ENCODE measurements around the gene KRI1. TPM values are rescaled to one million over a fixed set of nuclear protein-coding genes. Genes with fewer than 3 reads are reported as not detected.

KRI1 gene
- polyA plus RNA-seq, 1 of the 3 experiments (the other 2 are of a cell fraction): 26.7 TPM

- Histone ChIP-seq H3K27ac (ENCODE audit: low read depth in 2 of 2, low read length in 1 of 2) (no peak overlapping the region), H3K4me1 (ENCODE audit: control insufficient read depth in 1 of 2, insufficient read depth in 2 of 2, low read depth in 1 of 2, low read length in 1 of 2) (no peaks in the 10 kb centered on the region; a peak in 1 of 4 replicates), H3K9me3 (no peaks in the 10 kb centered on the region), H3K4me2 (no peak overlapping the region), H3K36me3 (replicated peaks in 1 of 2; ENCODE audit: control insufficient read depth in 1 of 2, insufficient read depth in 2 of 2, low read length in 1 of 2) (no peaks in the 10 kb centered on the region), H3K9me2 (no peaks in the 10 kb centered on the region), H3K4me3 (ENCODE audit: low read depth in 2 of 2, low read length in 1 of 2) (no peak overlapping the region), H2AFZ (ENCODE audit: low read depth) (no peak overlapping the region), H3F3A (replicated peaks; ENCODE audit: insufficient read depth) (no peaks in the 10 kb centered on the region), H4K20me1 (ENCODE audit: insufficient read depth) (no peaks in the 10 kb centered on the region), H3K9ac (no peak overlapping the region), H3K79me2 (ENCODE audit: insufficient read depth) (no peaks in the 10 kb centered on the region), H3K27me3 (ENCODE audit: insufficient read depth) (peaks cover 4% of the 10 kb centered on the region; the same call in 1 of the 2 replicates)
- WGBS (ENCODE audit: low lambda C conversion rate): 56% methylated on average over 7 of the region's 7 CpGs
- no peak for TF ChIP-seq CHD2 (IDR thresholded peaks at IDR 0.05; ENCODE audit: low read length, partially characterized antibody)
- no peak for TF ChIP-seq TCF12 (IDR thresholded peaks at IDR 0.05)
- no peak for TF ChIP-seq USF1 (IDR thresholded peaks at IDR 0.05; ENCODE audit: borderline replicate concordance, low read depth)
- TF ChIP-seq MAX (IDR thresholded peaks at IDR 0.05; ENCODE audit: low read depth): no peak
- no peak for TF ChIP-seq IRF3 (IDR thresholded peaks at IDR 0.05; ENCODE audit: low read depth, low read length)
- TF ChIP-seq USF2 (IDR thresholded peaks at IDR 0.05; ENCODE audit: borderline replicate concordance, low read depth, low read length): no peak
- no peak for TF ChIP-seq ELF1 (IDR thresholded peaks at IDR 0.05)
- no peak for TF ChIP-seq MEF2A (IDR thresholded peaks at IDR 0.05; ENCODE audit: borderline replicate concordance, low read depth)
- no peak for TF ChIP-seq FOXJ3 (CRISPR knock-in tag; IDR thresholded peaks at IDR 0.05)
- TF ChIP-seq RFX5 (IDR thresholded peaks at IDR 0.05; ENCODE audit: low read length): no peak
- POLR2A ChIA-PET: no interaction called here
- CTCF ChIA-PET: interaction anchor here (1.4 to 3.6 kb wide), 3 partner anchors 9 to 103 kb away, joined by 3 to 20 read pairs (median 5); no protein-coding TSS in a partner anchor
- no peak for DNase-seq
These were observed 46.4 kb downstream of the KRI1 start for GRCh38 chr19:10519421-10519820.

GRCh38 chr19:10518444-10519361 is 47.1 kb downstream of the KRI1 start:
- no peak overlapping the region for H3K27ac ChIP-seq (ENCODE audit: low read depth in 2 of 2, low read length in 1 of 2)
- CTCF ChIA-PET: interaction anchor here (1.4 to 3.6 kb wide), 3 partner anchors 9 to 102 kb away, joined by 3 to 20 read pairs (median 5); no protein-coding TSS in a partner anchor
- no peak overlapping the region for H3K9ac ChIP-seq
- H3K4me1 ChIP-seq (ENCODE audit: control insufficient read depth in 1 of 2, insufficient read depth in 2 of 2, low read depth in 1 of 2, low read length in 1 of 2): no peaks in the 10 kb centered on the region; a peak in 1 of 4 replicates
- H2AFZ ChIP-seq (ENCODE audit: low read depth): peak overlapping the region; percentile 78; the same call in 1 of the 2 replicates
- no peaks in the 10 kb centered on the region for H3K9me3 ChIP-seq
- no peaks in the 10 kb centered on the region for H4K20me1 ChIP-seq (ENCODE audit: insufficient read depth)
- H3K36me3 ChIP-seq (replicated peaks in 1 of 2; ENCODE audit: control insufficient read depth in 1 of 2, insufficient read depth in 2 of 2, low read length in 1 of 2): no peaks in the 10 kb centered on the region
- H3K79me2 ChIP-seq (ENCODE audit: insufficient read depth): no peaks in the 10 kb centered on the region
- WGBS (ENCODE audit: low lambda C conversion rate): 28% methylated on average over 21 of the region's 33 CpGs
- no peaks in the 10 kb centered on the region for H3F3A ChIP-seq (replicated peaks; ENCODE audit: insufficient read depth)
- H3K4me3 ChIP-seq (ENCODE audit: low read depth in 2 of 2, low read length in 1 of 2): peak overlapping the region in 1 of 2 experiments; percentile 58; a peak in 1 of 4 replicates
- H3K27me3 ChIP-seq (ENCODE audit: insufficient read depth): peaks cover 11% of the 10 kb centered on the region; the same call in 1 of the 2 replicates
- peak overlapping the region; percentile 79 for H3K4me2 ChIP-seq
- DNase-seq: peak; percentile 51
- no peaks in the 10 kb centered on the region for H3K9me2 ChIP-seq
- POLR2A ChIA-PET: no interaction called here
- TF ChIP-seq ZBTB33 (IDR thresholded peaks at IDR 0.05; ENCODE audit: borderline replicate concordance, low read depth) (no peak), RXRA (IDR thresholded peaks at IDR 0.05; ENCODE audit: borderline replicate concordance, low read depth) (no peak), YY1 (IDR thresholded peaks at IDR 0.05; ENCODE audit: low read depth) (no peak), EP300 (IDR thresholded peaks at IDR 0.05; ENCODE audit: borderline replicate concordance in 1 of 2, low read depth in 1 of 2, low read length in 1 of 2) (no peak), MAX (IDR thresholded peaks at IDR 0.05; ENCODE audit: low read depth) (no peak), REST (IDR thresholded peaks at IDR 0.05; ENCODE audit: low read depth, low read length) (no peak)

All from SK-N-SH (cell line).